Measurements from ENCODE around the gene PACS1.
"Not testable (repeated sequence)": the region's sequence is repeated elsewhere in the genome, so short reads cannot be mapped to it uniquely, and the experiment has no call there.

Gene PACS1

DNA sequence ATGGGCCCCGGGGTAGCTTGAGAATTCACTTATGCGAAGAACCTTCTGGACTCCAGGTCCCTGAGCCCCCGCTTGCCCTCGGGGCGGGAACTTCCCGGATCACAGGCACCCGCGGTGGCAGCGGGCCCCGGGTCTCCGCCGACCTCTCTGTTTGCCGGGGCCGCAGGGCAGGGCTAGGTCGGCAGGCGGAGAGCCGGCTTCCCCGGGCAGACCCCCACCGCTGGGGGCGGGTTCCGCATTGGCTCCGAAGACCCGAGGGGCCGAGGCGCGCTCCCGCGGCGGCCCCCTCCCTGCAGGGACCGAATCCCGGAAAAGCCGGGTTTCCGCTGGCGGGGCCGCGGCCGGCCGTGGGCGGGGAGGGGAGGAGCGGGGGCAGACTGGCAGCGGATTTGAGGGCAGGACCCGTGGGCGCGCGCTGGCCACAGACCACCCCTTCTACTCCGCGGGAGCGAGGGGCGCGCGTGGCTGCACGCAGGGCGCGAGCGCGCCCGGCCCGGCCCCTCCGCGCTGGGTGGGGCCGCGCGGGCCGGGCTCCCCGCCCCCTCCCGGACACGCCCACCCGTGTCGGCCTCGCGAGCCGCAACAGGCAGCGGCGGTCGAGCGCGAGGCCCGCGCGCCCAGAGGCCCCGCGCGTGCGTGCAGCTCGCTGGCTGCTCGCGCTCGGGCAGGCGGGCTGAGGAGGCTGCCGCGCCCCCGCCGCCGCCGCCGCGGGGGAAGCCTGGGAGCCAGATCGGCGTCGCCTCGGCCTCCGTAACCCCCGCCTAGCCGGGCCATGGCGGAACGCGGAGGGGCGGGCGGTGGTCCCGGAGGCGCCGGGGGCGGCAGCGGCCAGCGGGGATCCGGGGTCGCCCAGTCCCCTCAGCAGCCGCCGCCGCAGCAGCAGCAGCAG is at the start of gene PACS1:
Gene PACS1 (plus strand): TSS at position 558 of the 889 bp plus-strand sequence. CDS start 215 bp downstream, at position 773.
- DNase-seq (ENCODE audit: low read depth in 2 of 2), result peak; percentile 71 to 78

DNA sequence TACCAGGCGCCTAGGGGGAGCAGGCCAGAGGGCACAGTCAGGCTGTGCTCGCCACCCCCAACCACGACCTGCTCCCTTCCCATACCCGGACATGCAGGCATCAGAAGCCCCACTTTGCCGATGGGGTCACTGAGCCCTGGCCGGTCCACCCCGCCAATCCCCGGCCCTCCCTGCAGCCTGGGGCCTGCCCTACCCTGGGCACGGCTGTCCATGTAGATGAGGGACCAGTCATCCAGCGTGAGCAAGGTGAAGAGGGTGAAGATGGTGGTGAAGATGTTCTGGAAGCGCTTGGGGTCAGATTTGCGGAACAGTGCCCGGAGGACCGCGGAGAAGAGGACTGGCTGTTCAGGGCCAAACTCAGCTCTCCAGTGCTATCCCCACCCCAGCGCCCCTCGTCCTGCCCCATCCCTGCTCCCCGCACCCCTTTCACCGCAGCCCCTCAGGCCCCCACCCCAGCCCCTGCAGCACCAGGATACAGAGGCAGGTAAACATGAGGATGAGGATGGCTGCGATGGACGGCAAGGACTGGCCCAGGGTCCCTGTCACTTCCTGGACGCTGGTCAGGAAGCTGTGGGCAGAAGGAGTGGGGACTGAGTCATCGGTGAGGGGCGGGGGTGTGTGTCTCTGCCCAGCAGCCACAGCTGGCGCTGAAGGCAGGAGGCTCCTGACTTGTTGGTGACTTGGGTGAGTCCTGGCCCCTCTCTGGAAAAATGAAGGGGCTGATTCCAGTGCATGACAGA is 49.3 kb upstream of the PACS1 start:
- peak; percentile 10 to 33 for DNase-seq (ENCODE audit: low read depth in 2 of 2)

DNA sequence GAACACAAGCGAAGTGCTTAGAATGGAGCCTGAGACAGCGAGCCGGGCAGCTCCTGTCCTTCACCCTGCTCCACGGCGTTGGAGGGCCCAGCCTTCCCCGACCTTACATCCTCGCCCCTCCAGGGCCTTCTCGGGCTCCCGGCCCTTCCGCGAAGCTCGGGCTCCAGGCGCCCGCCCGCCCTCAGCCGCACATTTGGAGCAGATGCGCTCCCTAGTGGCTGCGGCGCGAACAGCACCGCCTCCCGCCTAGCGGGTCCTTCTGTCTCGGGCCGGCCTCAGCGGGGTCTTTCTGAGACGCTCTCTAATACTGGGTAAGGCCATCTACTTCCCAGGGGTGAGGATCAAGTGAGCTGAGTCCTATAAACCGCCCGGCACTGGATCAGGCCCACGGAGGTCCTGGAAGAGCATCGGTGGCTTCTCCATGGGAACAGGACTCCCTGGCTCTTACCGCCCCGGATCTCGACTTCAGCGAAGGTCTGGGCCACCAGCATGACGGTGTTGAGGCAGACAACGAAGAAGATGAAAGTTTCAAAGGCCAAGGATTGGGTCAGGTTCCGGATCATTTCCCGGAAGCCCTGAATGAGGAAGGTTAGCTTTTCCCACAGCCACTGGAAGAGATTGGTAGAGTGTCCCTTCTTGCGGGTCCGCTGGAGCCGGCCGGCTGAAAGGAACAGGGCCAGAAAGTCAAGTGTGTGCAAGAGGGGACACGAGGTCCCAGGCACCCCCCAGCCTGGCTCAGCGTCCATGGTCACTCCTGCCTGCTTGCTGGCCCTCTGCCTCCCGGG is 47.5 kb upstream of the PACS1 start:
- DNase-seq (ENCODE audit: low read depth in 2 of 2), result peak; percentile 75 to 80

DNA sequence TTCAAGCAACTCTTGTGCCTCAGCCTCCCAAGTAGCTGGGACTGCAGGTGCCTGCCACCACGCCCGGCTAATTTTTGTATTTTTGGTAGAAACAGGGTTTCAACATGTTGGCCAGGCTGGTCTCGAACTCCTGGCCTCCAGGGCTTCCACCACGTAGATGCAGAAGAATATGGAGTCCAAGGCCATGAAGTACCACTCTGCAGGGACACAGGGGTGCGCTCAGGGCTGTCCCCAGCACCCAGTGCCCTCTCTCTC is 47.0 kb upstream of the PACS1 start:
- DNase-seq (ENCODE audit: low read depth in 2 of 2), result not testable (repeated sequence)

DNA sequence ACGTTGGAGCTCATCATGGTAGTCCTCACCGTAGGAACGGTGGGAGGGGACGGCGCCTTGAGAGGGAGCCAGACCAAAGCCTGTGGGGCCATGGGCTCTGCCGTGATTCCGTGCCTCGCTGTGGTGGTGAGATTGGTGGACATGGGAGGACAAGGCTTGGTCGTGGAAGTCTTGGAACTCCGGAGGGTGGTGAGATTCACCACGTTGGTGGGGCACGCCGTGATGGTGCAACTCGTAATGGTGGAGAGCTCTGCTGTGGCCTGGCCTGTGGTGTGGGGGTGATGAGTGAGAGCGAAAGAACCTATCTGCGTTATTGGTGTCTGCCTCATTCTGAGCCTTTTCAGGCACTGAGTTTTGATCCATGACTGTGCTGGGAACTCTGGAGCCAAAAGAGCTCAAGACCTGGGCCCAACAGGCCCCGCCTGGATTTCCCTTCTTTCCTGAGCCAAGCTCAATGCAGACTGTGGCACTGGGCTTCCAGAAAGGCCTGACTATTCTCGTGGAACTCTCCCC is 44.0 kb upstream of the PACS1 start, which contains the start of gene CATSPER1:
Gene CATSPER1 (minus strand): TSS at position 463 of the 513 bp plus-strand sequence. CDS start 100 bp downstream, at position 363.
- no peak for DNase-seq (ENCODE audit: low read depth in 2 of 2)

DNA sequence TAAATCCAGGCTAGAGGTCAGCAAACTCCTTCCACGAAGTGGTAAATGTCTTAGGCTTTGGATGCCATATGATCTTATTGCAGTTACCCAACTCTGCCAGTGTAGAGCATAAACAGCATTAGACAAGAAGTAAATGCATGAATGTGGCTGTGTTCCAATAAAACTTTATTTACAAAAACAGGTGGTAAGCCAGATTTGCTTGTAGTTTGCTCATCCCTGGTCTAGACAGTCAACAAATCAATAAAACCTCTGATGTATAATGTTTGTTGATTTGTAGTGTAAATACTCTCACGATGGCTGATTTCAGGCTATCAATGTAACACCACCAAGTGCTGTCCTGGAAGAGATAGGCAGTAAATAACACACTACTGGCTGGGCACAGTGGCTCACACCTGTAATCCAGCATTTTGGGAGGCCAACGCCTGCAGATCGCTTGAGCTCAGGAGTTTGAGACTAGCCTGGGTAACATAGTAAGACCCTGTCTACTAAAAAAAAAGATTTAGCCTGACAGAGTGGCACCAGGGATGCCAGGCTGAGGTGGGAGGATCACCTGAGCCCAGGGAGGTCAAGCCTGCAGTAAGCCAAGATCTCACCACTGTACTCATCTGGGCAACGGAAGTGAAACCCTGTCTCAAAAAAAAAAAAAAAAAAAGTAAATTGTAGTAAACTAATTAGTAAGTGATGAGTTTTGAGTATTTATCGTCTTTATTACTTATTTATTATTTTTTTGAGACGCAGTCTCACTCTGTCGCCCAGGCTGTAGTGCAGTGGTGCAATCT is 36.9 kb upstream of the PACS1 start:
- no peak for DNase-seq (ENCODE audit: low read depth in 2 of 2)

DNA sequence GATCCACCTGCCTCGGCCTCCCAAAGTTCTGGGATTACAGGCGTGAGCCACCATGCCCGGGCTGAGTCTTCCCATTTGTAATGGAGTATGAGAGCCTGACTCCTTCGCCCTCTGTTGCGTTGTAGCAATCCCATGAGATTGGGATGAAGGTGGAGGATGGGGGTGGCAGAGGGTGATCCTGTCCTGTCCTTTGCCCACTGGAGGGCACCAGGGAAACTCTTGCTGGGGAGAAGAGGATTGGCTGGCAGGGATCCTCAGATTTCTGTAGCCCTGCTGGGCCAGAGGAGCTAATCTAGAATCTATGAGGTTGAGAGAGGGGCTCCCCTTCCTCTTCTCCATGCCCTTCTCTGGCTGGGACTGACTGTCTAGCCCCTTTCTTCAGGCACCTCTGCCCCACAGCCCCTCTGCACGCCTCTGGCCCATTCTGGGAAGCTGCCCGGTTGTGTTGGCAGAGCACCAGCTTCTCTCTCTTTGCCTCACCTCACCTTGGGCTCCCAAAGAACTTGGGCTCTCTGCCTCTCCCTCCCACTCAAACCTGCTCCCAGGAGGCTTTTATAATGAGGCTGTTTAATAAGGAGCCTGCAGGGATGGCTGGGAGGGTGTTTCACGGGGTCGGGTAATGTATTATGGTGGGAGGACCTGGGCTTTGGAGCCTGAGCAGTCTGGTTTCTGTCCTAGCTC is 34.3 kb upstream of the PACS1 start:
- DNase-seq (ENCODE audit: low read depth in 2 of 2), result no peak

DNA sequence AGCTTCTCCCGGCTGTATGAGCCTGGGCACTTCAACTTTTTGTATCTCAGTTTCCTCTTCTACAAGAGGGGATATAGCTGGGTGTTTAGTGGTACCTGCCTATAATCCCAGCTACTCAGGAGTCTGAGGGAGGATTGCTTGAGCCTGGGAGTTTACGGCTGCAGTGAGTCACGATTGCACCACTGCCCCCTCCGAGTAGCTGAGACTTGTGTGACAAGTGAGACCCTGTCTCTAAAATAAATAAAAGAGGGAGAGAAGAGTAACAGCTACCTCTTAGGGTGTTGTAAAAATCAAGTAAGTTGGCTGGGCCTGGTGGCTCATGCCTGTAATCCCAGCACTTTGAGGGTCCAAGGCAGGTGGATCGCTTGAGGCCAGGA is 33.8 kb upstream of the PACS1 start:
- no peak for DNase-seq (ENCODE audit: low read depth in 2 of 2)

DNA sequence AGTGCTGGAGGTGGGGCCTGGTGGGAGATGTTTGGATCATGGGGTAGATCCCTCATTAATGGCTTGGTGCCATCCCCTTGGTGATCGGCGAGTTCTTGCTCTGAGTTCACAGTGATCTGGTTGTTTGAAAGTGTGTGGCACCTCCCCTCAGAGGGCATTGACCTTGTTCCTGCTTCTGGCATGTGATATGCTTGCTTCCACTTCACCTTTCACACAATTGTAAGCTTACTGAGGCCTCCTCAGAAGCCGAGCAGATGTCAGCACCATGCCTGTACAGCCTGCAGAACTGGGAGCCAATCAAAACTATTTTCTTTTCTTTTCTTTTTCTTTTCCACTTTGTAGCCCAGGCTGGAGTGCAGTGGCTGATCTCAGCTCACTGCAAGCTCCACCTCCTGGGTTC is 32.7 kb upstream of the PACS1 start:
- no peak for DNase-seq (ENCODE audit: low read depth in 2 of 2)

DNA sequence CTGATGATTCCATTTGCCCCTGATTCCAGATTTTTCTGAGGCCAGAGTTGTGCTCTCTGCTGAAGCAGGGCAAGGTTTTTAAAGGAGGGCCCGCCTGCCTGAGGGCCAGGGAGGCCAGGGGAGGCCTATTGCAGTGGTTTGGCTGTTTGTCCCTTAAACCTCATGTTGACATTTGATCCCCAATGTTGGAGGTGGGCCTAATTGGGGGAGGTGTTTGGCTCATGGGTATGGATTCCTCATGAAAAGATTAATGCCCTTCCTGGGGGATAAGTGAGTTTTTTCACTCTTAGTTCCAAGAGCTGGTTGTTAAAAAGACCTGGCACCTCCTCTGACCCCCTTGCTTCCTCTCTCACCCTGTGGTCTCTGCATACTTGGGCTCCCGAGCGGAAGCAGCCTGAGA is 30.3 kb upstream of the PACS1 start:
- DNase-seq (ENCODE audit: low read depth in 2 of 2), result no peak

DNA sequence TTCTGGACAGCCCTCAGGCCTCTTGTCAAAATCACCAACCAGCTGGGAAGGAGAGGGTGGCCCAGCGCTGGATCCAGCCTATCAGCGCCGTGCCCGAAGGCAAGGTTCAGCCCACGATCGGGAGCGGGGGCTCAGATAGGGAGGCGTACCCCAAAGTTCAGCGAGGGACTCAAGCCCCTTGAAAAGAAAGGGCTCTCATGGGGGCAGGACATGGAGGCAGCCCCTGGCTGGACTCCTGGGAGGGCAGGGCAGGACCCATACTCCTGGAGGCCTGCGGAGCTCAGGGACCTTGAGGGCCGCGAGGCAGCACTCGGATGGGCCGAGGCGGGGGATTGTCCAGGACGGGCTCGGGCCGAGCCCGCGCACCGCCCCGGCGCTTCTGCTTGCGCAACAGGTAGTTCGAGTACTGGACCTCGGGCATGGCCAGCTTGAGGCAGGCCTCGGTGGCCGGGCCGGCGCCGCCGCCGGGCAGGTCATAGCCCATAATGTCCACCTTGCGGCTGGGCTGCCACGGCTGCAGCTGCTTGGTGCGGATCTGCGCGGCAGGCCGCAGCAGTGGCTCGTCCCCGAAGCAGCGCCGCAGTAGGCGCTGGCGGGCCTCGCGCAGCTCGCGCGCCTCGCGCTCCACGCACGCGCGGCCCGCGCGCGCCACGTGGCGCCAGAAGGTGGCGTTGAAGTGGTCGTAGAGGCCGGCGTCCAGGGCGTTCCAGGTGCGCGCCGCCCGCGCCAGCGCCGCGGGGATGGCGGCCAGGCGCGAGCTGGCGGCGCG is 27.7 kb upstream of the PACS1 start:
- DNase-seq (ENCODE audit: low read depth in 2 of 2), result no peak

DNA sequence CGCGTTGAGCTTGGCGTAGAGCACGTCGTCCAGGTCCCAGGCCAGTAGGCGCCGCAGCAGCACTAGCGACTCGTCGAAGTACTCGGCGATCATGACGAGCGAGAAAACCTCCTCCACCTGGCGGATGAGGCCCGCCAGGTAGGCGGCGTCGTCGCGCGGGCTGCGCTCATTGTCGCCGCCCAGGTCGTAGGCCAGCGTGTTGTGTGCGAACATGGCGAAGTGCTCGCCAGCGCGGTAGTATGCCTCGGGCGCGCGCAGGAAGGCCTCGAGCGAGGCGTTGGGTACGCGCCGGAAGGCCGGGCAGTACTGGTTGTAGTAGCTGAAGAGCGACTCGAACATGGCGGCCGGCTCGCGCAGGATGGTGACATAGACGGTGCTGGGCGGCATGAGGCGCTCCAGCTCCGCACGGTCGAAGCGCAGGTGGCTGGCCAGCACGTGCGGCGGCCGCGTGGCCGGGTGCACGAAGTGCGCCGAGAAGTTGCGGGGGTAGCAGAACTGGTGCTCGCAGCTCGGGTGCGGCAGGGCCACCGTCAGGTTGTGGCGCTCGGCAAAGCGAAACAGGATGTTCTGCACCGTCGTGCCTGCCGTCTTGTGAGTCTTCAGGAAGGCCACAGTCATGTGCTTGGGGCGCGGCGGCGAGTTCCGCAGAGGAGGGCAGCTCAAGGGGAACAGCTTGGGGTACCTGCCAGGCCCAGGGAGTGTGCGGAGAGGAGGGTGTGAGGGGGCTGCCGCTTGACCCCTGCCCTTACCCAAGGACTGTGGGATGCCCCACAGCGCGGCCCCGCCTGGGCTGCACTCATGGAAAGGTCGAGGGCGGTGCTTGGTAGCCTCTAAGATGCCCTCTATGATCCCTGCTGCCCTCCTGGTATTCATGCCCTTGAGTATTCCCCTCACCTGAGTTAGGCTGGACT is 26.8 kb upstream of the PACS1 start:
- DNase-seq (ENCODE audit: low read depth in 2 of 2), result no peak

DNA sequence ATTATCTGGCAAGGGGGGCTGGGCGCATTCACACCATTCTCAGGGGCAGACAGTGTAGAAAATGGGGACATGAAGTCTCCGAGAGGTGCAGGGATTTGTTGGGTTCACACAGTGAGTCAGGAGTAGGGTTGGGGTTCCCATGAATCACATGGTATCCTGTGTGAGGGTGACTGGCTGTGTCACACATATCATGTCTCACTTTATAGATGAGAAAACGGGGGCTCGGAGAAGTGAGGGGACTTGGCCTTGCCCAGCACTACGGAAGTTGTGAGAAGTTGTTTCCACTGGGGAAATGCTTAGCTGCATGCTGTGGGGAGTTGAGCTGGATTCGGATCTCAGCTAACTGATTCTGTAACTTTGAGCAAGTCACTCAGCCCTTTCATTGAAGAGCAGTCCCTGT is 25.3 kb upstream of the PACS1 start:
- no peak for DNase-seq (ENCODE audit: low read depth in 2 of 2)

DNA sequence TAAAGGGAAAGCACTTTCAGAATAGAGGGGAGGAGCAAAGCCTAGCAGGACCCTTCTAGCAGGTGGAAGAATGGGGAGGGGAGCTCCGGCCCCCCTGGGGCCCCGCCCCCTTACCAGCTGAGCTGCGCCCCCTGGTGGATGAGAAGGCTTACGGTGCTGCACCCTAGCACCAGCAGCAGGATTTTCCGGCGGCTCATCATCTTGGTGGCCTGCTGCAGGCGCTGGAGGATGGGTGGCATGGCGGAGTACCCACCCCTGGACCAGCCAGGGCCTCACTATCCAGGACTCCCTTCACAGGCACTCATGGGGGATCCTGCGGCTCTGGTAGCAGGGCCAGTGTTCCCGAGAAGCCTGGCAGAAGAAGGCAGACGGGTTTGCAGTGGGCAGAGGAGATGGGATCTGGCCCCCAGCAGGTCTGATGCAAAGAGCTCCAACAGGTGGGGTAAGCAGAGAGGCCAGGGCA is 24.9 kb upstream of the PACS1 start:
- DNase-seq (ENCODE audit: low read depth in 2 of 2), result peak; percentile 71 to 75

DNA sequence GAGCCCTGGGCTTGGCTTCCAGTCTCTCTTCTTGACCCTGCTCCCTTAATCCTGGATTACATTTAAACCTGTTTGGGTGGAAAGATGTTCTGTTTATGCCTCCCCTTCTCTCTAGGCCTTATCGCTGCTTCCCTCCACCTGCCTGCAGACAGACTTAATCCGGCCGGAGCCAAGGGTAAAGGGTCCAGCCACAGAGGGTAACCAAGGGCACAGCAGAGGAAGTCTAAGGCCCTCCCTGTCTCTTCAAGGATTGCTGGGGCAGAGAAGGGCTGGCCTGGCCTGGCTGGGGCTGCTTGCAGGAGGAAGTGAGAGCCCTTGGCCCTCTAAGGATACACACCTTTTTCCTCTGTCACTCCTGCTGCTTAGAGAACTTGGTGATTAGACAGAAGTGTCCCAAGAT is 23.2 kb upstream of the PACS1 start:
- no peak for DNase-seq (ENCODE audit: low read depth in 2 of 2)

DNA sequence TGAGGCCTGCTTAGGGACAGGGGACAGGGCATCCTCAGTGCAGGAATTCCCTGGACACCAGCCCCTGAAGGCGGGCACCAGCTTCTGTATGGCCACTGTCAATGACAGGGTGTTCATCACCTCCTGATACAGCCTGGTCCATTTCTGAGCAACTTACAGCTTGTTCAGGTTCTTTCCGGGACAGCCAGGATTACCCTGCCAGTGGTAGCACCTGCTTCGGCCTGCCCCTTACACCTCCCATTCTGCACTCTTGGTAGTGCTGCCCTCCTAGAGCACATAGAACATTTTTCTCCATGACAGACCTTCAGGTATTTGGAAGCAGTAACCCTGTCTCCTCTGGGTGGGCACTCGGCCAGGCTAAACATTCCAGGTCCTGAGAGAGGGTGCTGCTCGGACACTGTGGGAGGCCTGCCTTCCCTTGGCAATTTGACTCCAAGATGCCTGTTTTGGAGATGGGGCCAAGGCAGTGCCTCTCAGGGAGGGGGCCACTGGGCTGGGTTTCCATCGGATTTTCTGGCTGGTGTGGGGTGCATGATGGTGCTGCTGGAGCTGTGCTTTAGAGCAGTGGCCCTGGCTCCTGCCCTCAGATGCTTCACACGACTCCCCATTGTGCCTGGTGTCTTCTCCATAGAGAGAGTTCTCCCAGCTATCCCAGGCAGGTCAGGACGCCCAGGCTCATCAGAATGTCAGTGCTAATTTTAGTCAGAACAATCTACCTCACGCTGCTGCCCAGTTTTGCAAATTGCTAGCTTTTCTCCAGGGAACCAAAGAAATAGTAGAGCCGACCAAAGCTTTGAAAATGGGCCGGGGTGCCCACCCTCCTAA is 22.3 kb upstream of the PACS1 start:
- DNase-seq (ENCODE audit: low read depth in 2 of 2), result no peak

DNA sequence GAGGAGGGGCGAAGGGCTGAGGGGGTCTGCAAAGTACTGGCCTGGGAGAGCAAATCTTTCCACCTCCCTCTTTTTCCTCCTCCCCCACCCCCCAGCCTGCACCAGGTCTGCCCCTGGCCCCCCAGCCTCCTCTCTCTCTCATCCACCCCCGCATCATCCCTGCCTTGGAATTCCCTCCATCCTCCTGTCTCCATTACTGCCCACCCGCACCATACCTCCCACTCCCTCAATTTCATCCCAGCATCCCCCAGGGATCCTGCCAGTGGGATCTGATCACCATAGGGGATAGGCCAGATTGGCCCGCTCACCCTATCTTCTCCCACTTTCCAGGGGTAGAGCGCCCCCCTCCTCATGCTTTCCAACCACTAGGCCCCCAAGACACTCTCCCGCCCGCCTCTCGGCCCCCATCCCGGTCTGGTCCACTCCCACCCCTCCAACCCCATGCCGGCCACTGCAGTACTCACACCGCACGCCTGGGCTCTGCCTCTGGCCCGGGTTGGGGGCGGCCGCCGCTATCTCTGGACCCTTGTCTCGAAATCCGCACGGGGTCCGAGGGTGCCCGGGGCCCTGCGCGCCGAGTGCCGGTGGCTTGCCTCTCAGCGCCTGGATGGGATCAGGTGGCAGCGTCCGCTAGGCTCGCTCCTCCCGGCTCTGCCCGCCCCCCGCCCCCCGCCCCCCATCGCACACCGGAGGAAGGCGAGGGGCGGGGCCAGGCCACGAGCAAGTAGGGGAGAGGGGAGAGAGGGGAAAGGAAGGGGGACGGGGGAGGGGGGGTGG is 21.3 kb upstream of the PACS1 start, which contains the start of gene GAL3ST3:
Gene GAL3ST3 (minus strand): TSS at position 615 of the 777 bp plus-strand sequence. CDS start 3,746 bp downstream, outside the sequence.
- DNase-seq (ENCODE audit: low read depth in 2 of 2), result no peak
